Measurements from ENCODE around the gene SLIT3. TPM values are rescaled to one million over a fixed set of nuclear protein-coding genes. Genes with fewer than 3 reads are reported as not detected.

Gene SLIT3
- total and polyA plus RNA-seq, 10 of the 15 experiments (the other 5 are each of a cell fraction or from before 2014, with no cell fraction given) = 0.05 TPM; not detected in 9

GRCh38 chr5:168827636-168828035 lies 473.3 kb downstream of the SLIT3 start:
- 47% methylated on average over 3 of the region's 3 CpGs for WGBS (ENCODE audit: insufficient coverage, insufficient replicate concordance, low lambda C conversion rate, missing lambda C conversion rate)
- H3K27me3 ChIP-seq (replicated peaks in 1 of 2; ENCODE audit: control insufficient read depth in 2 of 2, insufficient read depth in 2 of 2, low read length in 1 of 2) = no peaks in the 10 kb centered on the region; a peak in 2 of 4 replicates
- CTCF ChIA-PET = interaction anchor here (1.1 kb wide), 1 partner anchor 80 kb away, joined by 3 read pairs; no protein-coding TSS in a partner anchor
- no peaks in the 10 kb centered on the region; the same call in 1 of the 2 replicates for H3K4me1 ChIP-seq (ENCODE audit: control insufficient read depth, insufficient read depth, low read length)
- POLR2A ChIA-PET = no interaction called here
- no peaks in the 10 kb centered on the region for H3K9me3 ChIP-seq (replicated peaks; ENCODE audit: control insufficient read depth, insufficient read depth, low read length)
- SMC1A ChIA-PET (ENCODE audit: uncharacterized antibody, unreplicated experiment) = no interaction called here
- RAD21 ChIA-PET (ENCODE audit: unreplicated experiment) = no interaction called here
- no peak overlapping the region for H3K27ac ChIP-seq (ENCODE audit: control insufficient read depth, insufficient read depth)
- no peaks in the 10 kb centered on the region for H3K36me3 ChIP-seq (ENCODE audit: control insufficient read depth in 2 of 2, insufficient read depth in 2 of 2, low read length in 1 of 2)
- in situ Hi-C loops (cut with MboI) (no loop called here), intact Hi-C loops (cut with micrococcal nuclease; ENCODE audit: unreplicated experiment) (no loop called here)
- no peak overlapping the region for H3K4me2 ChIP-seq (ENCODE audit: control insufficient read depth, insufficient read depth)
- no peak for TF ChIP-seq KDM1A (IDR thresholded peaks at IDR 0.05; ENCODE audit: borderline replicate concordance)
- TF ChIP-seq POLR2A (IDR thresholded peaks at IDR 0.05; ENCODE audit: low read depth, low read length) = no peak
- no peak for TF ChIP-seq SIN3A (IDR thresholded peaks at IDR 0.05; ENCODE audit: low read depth, low read length)
- FAIRE-seq (no peak), ATAC-seq (no peak), DNase-seq (ENCODE audit: low read depth, low spot score) (no peak)
- no peaks in the 10 kb centered on the region; the same call in 1 of the 2 replicates for H4K20me1 ChIP-seq (ENCODE audit: control insufficient read depth, insufficient read depth)
- H3K9ac ChIP-seq (ENCODE audit: control insufficient read depth, insufficient read depth, low read length) = no peak overlapping the region
- BruUV-seq (replicated peaks) = no TSS peak
- no peaks in the 10 kb centered on the region for H3K79me2 ChIP-seq (ENCODE audit: control insufficient read depth, insufficient read depth, low read length)
- no peak overlapping the region for H3K4me3 ChIP-seq
- no peak overlapping the region for H2AFZ ChIP-seq (ENCODE audit: control insufficient read depth, low read depth, low read length)

- no peak for FAIRE-seq
- Histone ChIP-seq H3K36me3 (ENCODE audit: control insufficient read depth in 2 of 2, insufficient read depth in 2 of 2, low read length in 1 of 2) (no peaks in the 10 kb centered on the region), H3K79me2 (ENCODE audit: control insufficient read depth, insufficient read depth, low read length) (no peaks in the 10 kb centered on the region), H3K9ac (ENCODE audit: control insufficient read depth, insufficient read depth, low read length) (no peak overlapping the region), H4K20me1 (ENCODE audit: control insufficient read depth, insufficient read depth) (no peaks in the 10 kb centered on the region; the same call in 1 of the 2 replicates), H3K4me1 (ENCODE audit: control insufficient read depth, insufficient read depth, low read length) (no peaks in the 10 kb centered on the region; the same call in 1 of the 2 replicates), H3K4me3 (no peak overlapping the region), H2AFZ (ENCODE audit: control insufficient read depth, low read depth, low read length) (no peak overlapping the region), H3K27ac (ENCODE audit: control insufficient read depth, insufficient read depth) (no peak overlapping the region), H3K9me3 (replicated peaks; ENCODE audit: control insufficient read depth, insufficient read depth, low read length) (no peaks in the 10 kb centered on the region), H3K27me3 (replicated peaks in 1 of 2; ENCODE audit: control insufficient read depth in 2 of 2, insufficient read depth in 2 of 2, low read length in 1 of 2) (no peaks in the 10 kb centered on the region; a peak in 2 of 4 replicates), H3K4me2 (ENCODE audit: control insufficient read depth, insufficient read depth) (no peak overlapping the region)
- 34% methylated on average over 7 of the region's 7 CpGs for WGBS (ENCODE audit: insufficient coverage, insufficient replicate concordance, low lambda C conversion rate, missing lambda C conversion rate)
- no peak for ATAC-seq
- ChIA-PET RAD21 (ENCODE audit: unreplicated experiment) (no interaction called here), SMC1A (ENCODE audit: uncharacterized antibody, unreplicated experiment) (no interaction called here), POLR2A (no interaction called here), CTCF (no interaction called here)
- no peak for DNase-seq (ENCODE audit: low read depth, low spot score)
- BruUV-seq (replicated peaks) = no TSS peak
- in situ Hi-C loops (cut with MboI) (no loop called here), intact Hi-C loops (cut with micrococcal nuclease; ENCODE audit: unreplicated experiment) (no loop called here)
- TF ChIP-seq RAD21 (IDR thresholded peaks at IDR 0.05; ENCODE audit: insufficient read depth, low read depth, low read length) (no peak), RBBP5 (conservative IDR thresholded peaks at IDR 0.05) (no peak), STAT3 (IDR thresholded peaks at IDR 0.05; ENCODE audit: low read depth, low read length) (no peak), SMAD1 (IDR thresholded peaks at IDR 0.05; ENCODE audit: low read depth, partially characterized antibody) (no peak), BCL11A (IDR thresholded peaks at IDR 0.05; ENCODE audit: low read depth, low read length) (no peak), CHD1 (IDR thresholded peaks at IDR 0.05; ENCODE audit: low read depth, low read length) (no peak), ETV6 (conservative IDR thresholded peaks at IDR 0.05 in 1 of 2, IDR thresholded peaks at IDR 0.05 in 1 of 2; ENCODE audit: borderline replicate concordance in 1 of 2, low read depth in 1 of 2) (no peak), RELA (IDR thresholded peaks at IDR 0.05; ENCODE audit: borderline replicate concordance, partially characterized antibody) (no peak), NR2C1 (IDR thresholded peaks at IDR 0.05) (no peak), MAX (IDR thresholded peaks at IDR 0.05; ENCODE audit: low read depth, low read length) (no peak), CBX5 (IDR thresholded peaks at IDR 0.05; ENCODE audit: low read depth) (no peak), LARP7 (IDR thresholded peaks at IDR 0.05) (no peak), CHD2 (IDR thresholded peaks at IDR 0.05; ENCODE audit: borderline replicate concordance, low read depth, low read length) (no peak), MEF2A (IDR thresholded peaks at IDR 0.05; ENCODE audit: insufficient read depth, low read depth, low read length) (no peak), NFYA (IDR thresholded peaks at IDR 0.05; ENCODE audit: borderline replicate concordance, low read depth, low read length) (no peak)
These were observed 474.7 kb downstream of the SLIT3 start for GRCh38 chr5:168826246-168826725.
